ENCODE data around the gene CHST6.

CHST6 gene

GRCh38 chr16:75514296-75514695 is 19.1 kb upstream of the CHST6 start (continued):
- TF ChIP-seq REPIN1 (tag by site-specific recombination; IDR thresholded peaks at IDR 0.05; ENCODE audit: low read depth) = no peak

GRCh38 chr16:75506574-75506973 is 11.3 kb upstream of the CHST6 start:
- Histone ChIP-seq H3K36me3 (ENCODE audit: control insufficient read depth in 2 of 2, insufficient read depth in 1 of 2, low read length in 2 of 2) (no peaks in the 10 kb centered on the region), H3K27ac (ENCODE audit: extremely low read depth, low read depth, low read length) (no peak overlapping the region), H3K4me1 (ENCODE audit: control insufficient read depth, insufficient read depth, low read length) (peaks cover 3% of the 10 kb centered on the region; the same call in 1 of the 2 replicates), H3K4me3 (ENCODE audit: low read depth, low read length) (no peak overlapping the region), H3K9me3 (ENCODE audit: control insufficient read depth, insufficient read depth, low read depth, low read length) (no peaks in the 10 kb centered on the region)
- ChIA-PET CTCF (interaction anchor here (0.7 to 1.1 kb wide), 4 partner anchors 10 to 41 kb away, joined by 3 to 4 read pairs (median 3); no protein-coding TSS in a partner anchor), POLR2A (no interaction called here)
- TF ChIP-seq, protein P1, sequence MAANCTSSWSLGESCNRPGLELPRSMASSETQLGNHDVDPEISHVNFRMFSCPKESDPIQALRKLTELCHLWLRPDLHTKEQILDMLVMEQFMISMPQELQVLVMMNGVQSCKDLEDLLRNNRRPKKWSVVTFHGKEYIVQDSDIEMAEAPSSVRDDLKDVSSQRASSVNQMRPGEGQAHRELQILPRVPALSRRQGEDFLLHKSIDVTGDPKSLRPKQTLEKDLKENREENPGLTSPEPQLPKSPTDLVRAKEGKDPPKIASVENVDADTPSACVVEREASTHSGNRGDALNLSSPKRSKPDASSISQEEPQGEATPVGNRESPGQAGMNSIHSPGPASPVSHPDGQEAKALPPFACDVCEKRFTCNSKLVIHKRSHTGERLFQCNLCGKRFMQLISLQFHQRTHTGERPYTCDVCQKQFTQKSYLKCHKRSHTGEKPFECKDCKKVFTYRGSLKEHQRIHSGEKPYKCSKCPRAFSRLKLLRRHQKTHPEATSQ (tag by site-specific recombination; IDR thresholded peaks at IDR 0.05) = no peak
- TF ChIP-seq SP7 (tag by site-specific recombination; IDR thresholded peaks at IDR 0.05) (no peak), ZNF654 (tag by site-specific recombination; IDR thresholded peaks at IDR 0.05; ENCODE audit: low read depth) (no peak)
- TF ChIP-seq, protein P2, sequence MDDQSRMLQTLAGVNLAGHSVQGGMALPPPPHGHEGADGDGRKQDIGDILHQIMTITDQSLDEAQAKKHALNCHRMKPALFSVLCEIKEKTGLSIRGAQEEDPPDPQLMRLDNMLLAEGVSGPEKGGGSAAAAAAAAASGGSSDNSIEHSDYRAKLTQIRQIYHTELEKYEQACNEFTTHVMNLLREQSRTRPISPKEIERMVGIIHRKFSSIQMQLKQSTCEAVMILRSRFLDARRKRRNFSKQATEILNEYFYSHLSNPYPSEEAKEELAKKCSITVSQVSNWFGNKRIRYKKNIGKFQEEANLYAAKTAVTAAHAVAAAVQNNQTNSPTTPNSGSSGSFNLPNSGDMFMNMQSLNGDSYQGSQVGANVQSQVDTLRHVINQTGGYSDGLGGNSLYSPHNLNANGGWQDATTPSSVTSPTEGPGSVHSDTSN (CRISPR knock-in tag; IDR thresholded peaks at IDR 0.05) = no peak

DNA sequence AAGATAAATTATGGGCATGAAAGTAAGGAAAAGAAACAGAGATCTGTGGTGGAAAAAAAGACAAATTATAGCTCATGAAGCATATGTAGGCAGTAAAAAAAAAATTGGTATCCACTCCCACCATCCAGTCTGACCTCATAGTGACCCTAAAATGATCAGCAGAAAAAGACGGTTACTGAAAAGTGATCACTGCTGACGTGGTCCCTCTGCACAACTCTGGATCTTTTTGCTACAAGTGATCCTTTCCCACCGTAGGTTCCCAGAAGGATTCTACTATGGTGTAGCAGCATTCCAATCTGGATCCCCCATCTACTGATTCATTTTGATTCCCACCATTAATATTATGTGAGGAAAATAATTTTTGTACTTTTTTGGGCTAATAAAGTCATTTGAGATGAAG is 10.9 kb upstream of the CHST6 start:
- Histone ChIP-seq H3K27ac (ENCODE audit: extremely low read depth, low read depth, low read length) (no peak overlapping the region), H3K36me3 (ENCODE audit: control insufficient read depth in 2 of 2, insufficient read depth in 1 of 2, low read length in 2 of 2) (no peaks in the 10 kb centered on the region), H3K9me3 (ENCODE audit: control insufficient read depth, insufficient read depth, low read depth, low read length) (no peaks in the 10 kb centered on the region), H3K4me3 (ENCODE audit: low read depth, low read length) (no peak overlapping the region), H3K4me1 (ENCODE audit: control insufficient read depth, insufficient read depth, low read length) (peaks cover 3% of the 10 kb centered on the region; the same call in 1 of the 2 replicates)
- CTCF ChIA-PET = interaction anchor here (0.9 to 1.1 kb wide), 4 partner anchors 9 to 41 kb away, joined by 3 to 10 read pairs (median 4); no protein-coding TSS in a partner anchor
- TF ChIP-seq, protein P1 (tag by site-specific recombination; IDR thresholded peaks at IDR 0.05) = no peak
- TF ChIP-seq ZNF341 (tag by site-specific recombination; IDR thresholded peaks at IDR 0.05; ENCODE audit: low read depth) (no peak), ZNF394 (tag by site-specific recombination; IDR thresholded peaks at IDR 0.05; ENCODE audit: borderline replicate concordance) (no peak), ZBTB21 (tag by site-specific recombination; IDR thresholded peaks at IDR 0.05) (no peak), ZNF416 (tag by site-specific recombination; IDR thresholded peaks at IDR 0.05) (no peak), TSHZ1 (tag by site-specific recombination; IDR thresholded peaks at IDR 0.05; ENCODE audit: borderline replicate concordance) (no peak), RBAK (tag by site-specific recombination; IDR thresholded peaks at IDR 0.05) (no peak), ZNF664 (tag by site-specific recombination; IDR thresholded peaks at IDR 0.05) (no peak), ZNF311 (tag by site-specific recombination; IDR thresholded peaks at IDR 0.05; ENCODE audit: borderline replicate concordance) (no peak), ZNF677 (tag by site-specific recombination; IDR thresholded peaks at IDR 0.05) (no peak), ZNF623 (tag by site-specific recombination; IDR thresholded peaks at IDR 0.05) (no peak), KLF17 (tag by site-specific recombination; IDR thresholded peaks at IDR 0.05) (no peak), ZNF548 (tag by site-specific recombination; IDR thresholded peaks at IDR 0.05) (no peak), ZIC2 (tag by site-specific recombination; IDR thresholded peaks at IDR 0.05) (no peak), ZEB2 (tag by site-specific recombination; IDR thresholded peaks at IDR 0.05) (no peak), ZNF529 (tag by site-specific recombination; IDR thresholded peaks at IDR 0.05; ENCODE audit: insufficient replicate concordance) (no peak)
- POLR2A ChIA-PET = interaction anchor here (0.8 kb wide), 1 partner anchor 9 kb away, joined by 3 read pairs; no protein-coding TSS in a partner anchor
